CD4-positive, CD25-positive, alpha-beta regulatory T cell (primary cell): ENCODE data around the gene KRT86. TPM values are rescaled to one million over a fixed set of nuclear protein-coding genes. Genes with fewer than 3 reads are reported as not detected.
"Not testable (repeated sequence)": the region's sequence is repeated elsewhere in the genome, so short reads cannot be mapped to it uniquely, and the experiment has no call there.

Experiments
- ATAC-seq, 2 donors: fragments of 150-1000 bp; cut with Tn5 transposase; one replicate each; pipeline ENCODE4 v1.10.0; 2021; ENCODE audit warnings: low read depth in 2 of 2, moderate number of reproducible peaks in 2 of 2, moderate library complexity in 1 of 2
- DNase-seq, 3 donors: peaks; one replicate each; pipeline versions ENCODE4 v3.0.0 to v3.0.0-alpha.2; 2012 to 2022; ENCODE audit warnings: mixed read lengths in 1 of 3
- H3K27ac ChIP-seq: one replicate; pipeline ENCODE4 v1.7.0; 2013; ENCODE audit warnings: mild to moderate bottlenecking, low read length; ENCODE audit not compliant: insufficient read depth, poor library complexity, severe bottlenecking
- H3K27me3 ChIP-seq: one replicate; pipeline ENCODE4 v1.7.0; 2013; ENCODE audit warnings: low read length; ENCODE audit not compliant: control insufficient read depth, insufficient read depth
- H3K36me3 ChIP-seq: one replicate; pipeline ENCODE4 v1.7.0; 2013; ENCODE audit warnings: mild to moderate bottlenecking, low read length, moderate library complexity; ENCODE audit not compliant: control insufficient read depth, insufficient read depth
- H3K4me1 ChIP-seq: 2 replicates; pipeline ENCODE4 v1.7.0; 2013; ENCODE audit warnings: mild to moderate bottlenecking, low read length; ENCODE audit not compliant: insufficient read depth, control insufficient read depth, poor library complexity, severe bottlenecking
- H3K4me3 ChIP-seq: one replicate; pipeline ENCODE4 v1.7.0; 2013; ENCODE audit warnings: low read depth, mild to moderate bottlenecking, low read length, moderate library complexity
- H3K9me3 ChIP-seq, 2 experiments: 1 replicate in 1 of 2; 2 replicates in 1 of 2; pipeline ENCODE4 v1.7.0; 2013; ENCODE audit warnings: low read length in 2 of 2, mild to moderate bottlenecking in 1 of 2, moderate library complexity in 1 of 2; ENCODE audit not compliant: control insufficient read depth in 2 of 2
- H3K27ac Mint-ChIP-seq, 3 donors: one replicate each; pipeline ENCODE4 v1.8.0; 2020 to 2022; ENCODE audit warnings: mild to moderate bottlenecking in 3 of 3, mixed read lengths in 3 of 3, moderate library complexity in 2 of 3
- H3K27me3 Mint-ChIP-seq: one replicate; pipeline ENCODE4 v1.8.0; 2022; ENCODE audit warnings: mild to moderate bottlenecking, mixed read lengths
- H3K36me3 Mint-ChIP-seq: one replicate; pipeline ENCODE4 v1.8.0; 2020; ENCODE audit warnings: mixed read lengths
- H3K4me1 Mint-ChIP-seq, 4 donors: one replicate each; pipeline ENCODE4 v1.8.0; 2020 to 2022; ENCODE audit warnings: mixed read lengths in 4 of 4, mild to moderate bottlenecking in 1 of 4
- H3K4me3 Mint-ChIP-seq, 4 donors: one replicate each; pipeline ENCODE4 v1.8.0; 2020 to 2022; ENCODE audit warnings: mild to moderate bottlenecking in 4 of 4, mixed read lengths in 4 of 4, moderate library complexity in 3 of 4
- H3K9me3 Mint-ChIP-seq, 7 donors: one replicate each; pipeline ENCODE4 v1.8.0; 2020 to 2022; ENCODE audit warnings: mixed read lengths in 7 of 7, mild to moderate bottlenecking in 3 of 7, moderate library complexity in 2 of 7
- polyA plus RNA-seq, 4 donors: library from polyadenylated mRNA; unstranded; fragments of 300-500 nt; fragmentation: Illumina TruSeq; gene quantifications; one replicate each; pipeline ENCODE4 v1.2.3, GENCODE V29; 2021
- total RNA-seq: library from RNA; stranded (reverse); gene quantifications from one replicate; pipeline ENCODE4 v1.2.3, GENCODE V29; 2022

The KRT86 gene
- total and polyA plus RNA-seq, 5 donors from 2014 or later: 0.10 TPM; not detected in 4

DNA sequence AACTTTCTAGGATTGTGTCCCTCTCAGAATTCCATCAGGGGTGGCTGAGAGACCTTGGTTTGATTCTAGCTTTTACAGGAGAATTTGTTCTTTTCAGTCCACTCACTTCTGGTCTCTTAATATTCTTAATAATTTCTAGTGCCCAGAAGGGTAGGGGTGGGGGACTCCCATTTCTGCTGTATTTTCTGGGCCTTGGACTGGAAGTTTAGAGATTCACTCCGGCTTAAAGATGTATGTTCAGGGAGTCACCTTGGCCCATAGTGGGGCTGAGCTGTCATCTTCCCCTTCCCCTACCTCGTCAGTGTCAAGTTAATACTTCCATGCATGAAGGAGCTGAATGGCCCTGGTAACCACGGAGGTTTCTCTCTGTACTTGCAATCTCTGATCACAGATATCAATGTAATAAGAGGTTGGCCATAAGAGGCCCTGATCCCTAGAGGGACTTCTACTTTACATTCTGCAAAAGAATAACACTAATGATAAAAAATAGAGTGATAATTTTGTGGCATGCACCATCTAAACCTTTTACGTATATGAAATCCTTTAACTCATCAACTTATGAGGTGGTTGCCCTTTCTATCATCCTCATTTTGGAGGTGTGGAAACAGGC lies 10.2 kb downstream of the KRT86 start:
- Mint-ChIP-seq H3K9me3 (peaks cover 0 to 3% (median 0%) of the 10 kb centered on the region in 7 donors), H3K27ac (no peak overlapping the region), H3K36me3 (no peaks in the 10 kb centered on the region), H3K4me3 (no peak overlapping the region), H3K4me1 (peaks cover 0 to 4% (median 0%) of the 10 kb centered on the region in 4 donors), H3K27me3 (peaks cover 9% of the 10 kb centered on the region)
- DNase-seq: no peak
- no peaks in the 10 kb centered on the region for H3K9me3 ChIP-seq
- H3K27me3 ChIP-seq: no peaks in the 10 kb centered on the region
- no peak overlapping the region for H3K27ac ChIP-seq
- ATAC-seq: no peak
- no peak overlapping the region for H3K4me3 ChIP-seq
- H3K4me1 ChIP-seq: no peaks in the 10 kb centered on the region
- no peaks in the 10 kb centered on the region for H3K36me3 ChIP-seq

DNA sequence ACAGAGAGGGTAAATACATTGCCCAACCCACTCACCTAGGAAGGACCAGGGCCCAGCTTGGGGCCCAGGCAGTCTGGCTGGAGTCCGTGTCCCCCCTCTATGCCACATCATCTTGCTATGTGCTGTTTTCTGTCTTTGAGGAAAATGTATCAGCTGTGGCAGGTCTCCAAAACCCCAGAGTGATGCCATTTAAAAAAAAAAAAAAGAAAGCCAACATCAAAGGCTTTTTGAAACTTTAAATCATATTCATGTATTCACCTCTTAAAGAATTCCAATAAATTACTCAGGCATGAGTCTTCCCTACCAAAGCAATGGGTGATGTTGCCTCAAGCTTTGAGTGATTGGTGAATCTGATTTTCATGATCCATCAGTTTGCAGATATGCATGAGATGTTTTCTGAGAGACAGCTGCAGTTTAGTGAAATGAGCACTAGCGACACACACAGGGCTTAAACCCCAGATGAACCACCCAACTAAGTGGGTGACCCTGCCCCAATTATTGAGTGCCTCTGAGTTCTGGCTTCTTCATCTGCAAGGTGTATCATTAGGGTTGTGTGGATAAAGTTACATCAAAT lies 10.8 kb downstream of the KRT86 start:
- no peak overlapping the region for H3K27ac Mint-ChIP-seq
- no peaks in the 10 kb centered on the region for H3K4me1 Mint-ChIP-seq
- peaks cover 0 to 3% (median 0%) of the 10 kb centered on the region in 7 donors for H3K9me3 Mint-ChIP-seq

DNA sequence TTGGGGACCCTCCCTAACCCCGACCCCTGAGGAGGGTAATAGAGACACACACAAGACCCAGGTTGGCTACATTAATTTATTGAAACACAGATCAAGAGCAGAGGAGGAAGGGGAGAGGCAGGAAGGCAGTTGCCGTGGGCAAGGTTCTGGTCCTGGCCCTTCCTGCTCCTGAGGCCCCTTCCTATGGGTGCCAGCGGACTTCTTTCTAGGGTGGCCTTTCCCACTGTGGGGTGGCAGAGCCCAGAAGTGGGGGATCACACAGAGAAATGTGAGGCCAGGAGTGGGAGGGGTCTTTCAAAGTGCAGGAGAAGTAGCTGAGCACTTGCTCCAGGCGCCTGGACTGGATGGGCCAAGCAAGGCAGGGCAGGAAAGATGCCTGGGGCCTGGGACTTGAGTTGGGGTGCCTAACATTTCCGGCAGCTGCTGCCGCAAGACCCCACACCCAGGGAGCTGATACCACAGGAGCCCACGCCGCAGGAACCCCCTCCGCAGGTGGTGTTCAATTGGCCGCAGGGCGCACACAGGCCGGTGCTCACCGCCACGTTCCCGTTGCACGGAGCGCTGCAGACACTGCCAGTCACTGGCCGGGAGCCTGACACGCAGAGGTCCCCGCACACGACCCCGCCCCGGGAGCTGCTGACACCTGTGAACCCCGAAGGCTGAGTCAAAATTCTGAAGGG lies 11.5 kb downstream of the KRT86 start:
- H3K36me3 ChIP-seq: no peaks in the 10 kb centered on the region
- Mint-ChIP-seq H3K27me3 (no peaks in the 10 kb centered on the region), H3K9me3 (peaks cover 0 to 3% (median 0%) of the 10 kb centered on the region in 7 donors), H3K36me3 (no peaks in the 10 kb centered on the region), H3K4me3 (no peak overlapping the region), H3K4me1 (no peaks in the 10 kb centered on the region), H3K27ac (no peak overlapping the region)
- H3K9me3 ChIP-seq: no peaks in the 10 kb centered on the region
- no peaks in the 10 kb centered on the region for H3K27me3 ChIP-seq
- H3K27ac ChIP-seq: no peak overlapping the region
- DNase-seq (no peak), ATAC-seq (no peak)
- H3K4me1 ChIP-seq: no peaks in the 10 kb centered on the region
- H3K4me3 ChIP-seq: no peak overlapping the region

More for the DNA sequence above, 10.8 kb downstream of the KRT86 start:
- Mint-ChIP-seq H3K4me3 (no peak overlapping the region), H3K27me3 (peaks cover 3% of the 10 kb centered on the region), H3K36me3 (no peaks in the 10 kb centered on the region)
- no peak overlapping the region for H3K4me3 ChIP-seq
- H3K9me3 ChIP-seq: no peaks in the 10 kb centered on the region
- H3K4me1 ChIP-seq: no peaks in the 10 kb centered on the region
- no peak overlapping the region for H3K27ac ChIP-seq
- H3K27me3 ChIP-seq: no peaks in the 10 kb centered on the region
- no peak for DNase-seq
- no peak for ATAC-seq
- H3K36me3 ChIP-seq: no peaks in the 10 kb centered on the region

DNA sequence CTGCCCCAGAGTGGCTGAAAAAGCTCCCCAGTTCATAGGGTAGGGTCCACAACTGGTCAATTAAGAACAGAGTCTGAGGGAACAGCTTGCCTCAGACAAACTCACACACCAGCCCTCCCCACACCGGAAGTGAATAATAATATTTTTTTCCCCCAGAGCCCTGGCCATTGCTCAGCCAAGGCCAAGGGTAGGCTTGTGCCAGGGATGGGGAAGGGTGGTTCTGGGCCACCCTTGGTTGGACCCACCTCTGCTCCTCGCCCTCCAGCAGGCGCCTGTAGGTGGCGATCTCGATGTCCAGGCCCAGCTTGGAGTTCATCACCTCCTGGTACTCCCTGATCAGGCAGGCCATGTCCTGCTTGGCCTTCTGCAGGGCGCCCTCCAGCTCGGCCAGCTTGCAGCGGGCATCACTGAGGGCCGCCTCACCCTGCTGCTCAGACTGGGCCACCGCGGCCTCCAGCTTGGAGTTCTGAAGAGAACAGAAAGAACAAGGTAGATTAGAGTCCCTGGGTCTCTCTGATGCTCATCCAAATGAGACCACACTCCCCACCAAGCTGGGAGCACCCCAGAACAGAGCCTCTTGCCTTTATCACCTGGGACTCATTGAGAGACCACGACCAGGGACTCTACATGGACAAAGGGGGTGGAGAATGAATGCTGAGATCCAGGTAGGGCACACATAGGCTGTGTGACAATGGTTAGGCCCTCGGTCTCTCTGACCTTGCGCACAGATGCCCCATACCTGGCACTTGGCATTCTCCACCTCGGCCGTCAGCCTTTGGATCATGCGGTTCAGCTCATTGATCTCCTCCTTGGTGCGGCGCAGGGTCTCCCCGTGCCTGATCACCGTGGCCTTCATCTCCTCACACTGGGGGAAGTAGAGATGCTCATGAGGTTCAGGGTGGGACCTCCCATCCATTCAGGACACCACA lies 12.7 kb downstream of the KRT86 start:
- not testable (repeated sequence) for H3K27ac ChIP-seq, ATAC-seq, H3K36me3 Mint-ChIP-seq, H3K36me3 ChIP-seq, H3K4me1 Mint-ChIP-seq, DNase-seq, H3K4me1 ChIP-seq, H3K4me3 Mint-ChIP-seq, H3K27me3 Mint-ChIP-seq, H3K9me3 ChIP-seq, H3K9me3 Mint-ChIP-seq, H3K4me3 ChIP-seq, H3K27ac Mint-ChIP-seq, H3K27me3 ChIP-seq

DNA sequence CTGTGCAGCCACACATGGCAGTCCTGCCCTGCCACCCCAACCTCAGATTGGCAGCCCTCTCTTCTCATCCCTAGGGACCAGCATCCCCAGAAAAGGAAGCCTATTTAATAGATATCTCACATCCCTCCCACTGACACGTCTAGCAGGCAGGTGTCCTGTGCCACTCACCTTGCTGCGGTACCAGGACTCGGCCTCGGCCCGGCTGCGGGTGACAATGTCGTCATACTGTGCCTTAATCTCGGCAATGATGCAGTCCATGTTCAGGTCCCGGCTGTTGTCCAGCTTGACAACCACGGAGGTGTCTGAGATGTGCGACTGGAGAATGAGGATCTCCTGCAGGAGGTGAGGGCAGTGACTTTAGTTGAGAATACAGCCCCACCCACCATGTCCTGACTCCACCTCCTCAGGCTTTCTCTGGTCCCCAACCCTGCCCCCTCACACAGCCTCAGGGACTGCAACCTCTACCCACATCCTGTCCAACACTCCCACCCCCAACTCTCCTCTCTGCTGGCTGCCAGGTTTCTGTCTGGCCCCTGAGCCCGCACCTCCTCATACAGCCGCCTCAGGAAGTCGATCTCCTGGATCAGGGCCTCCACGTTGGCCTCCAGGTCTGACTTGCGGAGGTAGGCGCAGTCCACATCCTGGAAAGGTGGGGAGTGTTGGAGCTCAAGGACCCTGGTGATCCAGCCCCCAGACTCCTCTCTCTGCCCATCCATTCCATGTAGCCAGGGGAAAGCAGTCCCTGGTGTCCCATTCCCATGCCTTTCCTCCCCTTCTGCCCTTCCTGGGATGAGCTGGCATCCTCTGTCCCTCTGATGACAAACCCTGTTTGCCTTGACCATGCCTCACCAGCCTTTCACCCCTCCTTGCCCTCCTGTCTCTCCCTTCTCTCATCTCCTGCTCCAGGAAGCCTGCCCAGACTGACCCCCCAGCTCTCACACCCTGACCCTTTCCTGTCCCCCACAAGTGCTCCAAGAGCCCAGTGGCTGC lies 13.7 kb downstream of the KRT86 start:
- not testable (repeated sequence) for H3K9me3 ChIP-seq, H3K4me3 ChIP-seq, H3K27me3 ChIP-seq, H3K27ac ChIP-seq, DNase-seq, H3K9me3 Mint-ChIP-seq, H3K4me1 ChIP-seq, H3K4me1 Mint-ChIP-seq, H3K36me3 ChIP-seq, H3K27ac Mint-ChIP-seq, H3K27me3 Mint-ChIP-seq, H3K36me3 Mint-ChIP-seq, H3K4me3 Mint-ChIP-seq
- ATAC-seq: peak in 1 of 2 donors; percentile 50

DNA sequence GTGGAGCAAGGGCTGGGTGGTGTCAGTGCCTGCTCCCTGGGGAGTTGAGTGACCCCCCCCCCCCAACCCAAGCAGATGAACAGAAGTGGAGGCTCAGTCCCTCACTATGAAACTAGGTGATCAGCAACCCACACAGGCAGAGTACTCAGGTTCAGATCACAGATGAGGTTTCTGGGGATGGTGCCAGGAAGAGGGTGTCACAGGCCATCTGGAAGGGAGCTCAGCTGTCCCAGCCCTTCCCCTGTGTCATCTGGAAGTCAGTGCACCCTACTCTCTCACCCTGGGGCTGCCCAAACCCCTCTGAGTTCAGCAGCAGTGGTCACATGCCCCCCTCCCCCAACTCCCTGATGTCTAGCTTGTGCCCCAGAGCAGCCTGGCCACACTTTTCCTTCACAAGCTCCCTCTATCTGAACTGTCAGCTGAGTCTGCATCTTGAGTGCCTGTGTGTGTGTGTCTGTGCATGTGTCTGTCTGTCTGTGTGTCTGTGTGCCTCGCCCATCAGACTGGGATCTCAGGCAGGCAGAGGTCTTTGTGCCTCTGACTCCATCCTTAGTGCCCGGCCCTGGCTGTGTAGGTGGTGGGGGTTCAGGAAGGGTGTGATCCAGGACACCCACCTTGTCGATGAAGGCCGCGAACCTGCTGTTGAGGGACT lies 16.2 kb downstream of the KRT86 start:
- not testable (repeated sequence) for H3K27me3 ChIP-seq, H3K4me1 Mint-ChIP-seq, H3K4me3 Mint-ChIP-seq, H3K27ac Mint-ChIP-seq, H3K27ac ChIP-seq, H3K4me1 ChIP-seq, H3K4me3 ChIP-seq, DNase-seq, H3K9me3 Mint-ChIP-seq, H3K36me3 Mint-ChIP-seq, H3K36me3 ChIP-seq, ATAC-seq, H3K9me3 ChIP-seq
- peaks cover 12% of the 10 kb centered on the region for H3K27me3 Mint-ChIP-seq
